LNCaP clone FGC (cell line): ENCODE results near the gene MLH3.

ENCODE experiments used
- DNase-seq: peaks from one replicate; pipeline ENCODE4 v3.0.0-alpha.2; 2011; ENCODE audit warnings: low read depth
- H3K4me3 ChIP-seq: 2 replicates; pipeline ENCODE4 v1.5.1; 2011; ENCODE audit warnings: mild to moderate bottlenecking, low read depth, low read length, control low read depth
- TF ChIP-seq, protein P1 (sequence below): IDR thresholded peaks from 2 replicates; pipeline ENCODE4 v1.5.1; 2012; ENCODE audit warnings: mild to moderate bottlenecking; ENCODE audit not compliant: control insufficient read depth, insufficient read depth; ENCODE audit errors: extremely low read depth

Gene MLH3

DNA sequence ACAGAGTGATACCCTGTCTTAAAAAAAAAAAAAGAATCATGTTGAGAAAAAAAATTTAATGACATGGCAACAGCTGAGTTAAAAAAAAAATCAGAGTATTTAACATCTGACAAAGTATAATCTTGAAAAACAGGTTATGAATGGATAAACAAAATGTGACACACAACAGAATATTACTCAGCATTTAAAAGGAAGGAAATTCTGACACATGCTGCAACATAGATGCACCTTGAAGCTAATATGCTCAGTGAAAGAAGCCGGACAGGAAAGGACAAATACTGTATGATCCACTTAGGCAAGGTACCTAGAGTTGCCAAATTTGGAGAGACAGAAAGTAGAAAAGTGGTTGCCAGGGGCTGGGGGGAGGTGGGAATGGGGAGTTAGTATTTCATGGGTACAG, 67.9 kb downstream of the MLH3 start:
- DNase-seq = peak; percentile 50
- H3K4me3 ChIP-seq = no peak overlapping the region
- TF ChIP-seq, protein P1, sequence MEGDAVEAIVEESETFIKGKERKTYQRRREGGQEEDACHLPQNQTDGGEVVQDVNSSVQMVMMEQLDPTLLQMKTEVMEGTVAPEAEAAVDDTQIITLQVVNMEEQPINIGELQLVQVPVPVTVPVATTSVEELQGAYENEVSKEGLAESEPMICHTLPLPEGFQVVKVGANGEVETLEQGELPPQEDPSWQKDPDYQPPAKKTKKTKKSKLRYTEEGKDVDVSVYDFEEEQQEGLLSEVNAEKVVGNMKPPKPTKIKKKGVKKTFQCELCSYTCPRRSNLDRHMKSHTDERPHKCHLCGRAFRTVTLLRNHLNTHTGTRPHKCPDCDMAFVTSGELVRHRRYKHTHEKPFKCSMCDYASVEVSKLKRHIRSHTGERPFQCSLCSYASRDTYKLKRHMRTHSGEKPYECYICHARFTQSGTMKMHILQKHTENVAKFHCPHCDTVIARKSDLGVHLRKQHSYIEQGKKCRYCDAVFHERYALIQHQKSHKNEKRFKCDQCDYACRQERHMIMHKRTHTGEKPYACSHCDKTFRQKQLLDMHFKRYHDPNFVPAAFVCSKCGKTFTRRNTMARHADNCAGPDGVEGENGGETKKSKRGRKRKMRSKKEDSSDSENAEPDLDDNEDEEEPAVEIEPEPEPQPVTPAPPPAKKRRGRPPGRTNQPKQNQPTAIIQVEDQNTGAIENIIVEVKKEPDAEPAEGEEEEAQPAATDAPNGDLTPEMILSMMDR = no peak

DNA sequence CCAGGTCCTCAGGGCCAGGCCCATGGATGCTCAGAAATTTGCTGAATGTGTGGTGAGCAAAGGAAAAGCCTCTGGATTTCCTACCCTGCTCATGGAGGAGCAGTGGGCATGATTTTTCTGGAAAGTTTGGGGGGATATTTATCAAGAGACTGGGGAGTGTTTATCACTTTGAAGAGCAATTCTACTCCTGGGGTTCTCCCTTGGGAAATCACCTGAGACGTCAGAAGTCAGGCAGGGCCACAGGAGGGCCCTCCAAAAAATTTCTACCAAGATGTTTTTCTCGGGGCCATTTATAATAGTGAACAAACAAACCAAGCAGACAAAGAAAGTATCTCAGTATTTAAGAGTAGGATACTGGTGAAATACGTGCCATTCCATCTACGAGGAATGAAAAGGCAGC, 68.6 kb downstream of the MLH3 start:
- H3K4me3 ChIP-seq = no peak overlapping the region
- TF ChIP-seq, protein P1 = no peak
- no peak for DNase-seq

DNA sequence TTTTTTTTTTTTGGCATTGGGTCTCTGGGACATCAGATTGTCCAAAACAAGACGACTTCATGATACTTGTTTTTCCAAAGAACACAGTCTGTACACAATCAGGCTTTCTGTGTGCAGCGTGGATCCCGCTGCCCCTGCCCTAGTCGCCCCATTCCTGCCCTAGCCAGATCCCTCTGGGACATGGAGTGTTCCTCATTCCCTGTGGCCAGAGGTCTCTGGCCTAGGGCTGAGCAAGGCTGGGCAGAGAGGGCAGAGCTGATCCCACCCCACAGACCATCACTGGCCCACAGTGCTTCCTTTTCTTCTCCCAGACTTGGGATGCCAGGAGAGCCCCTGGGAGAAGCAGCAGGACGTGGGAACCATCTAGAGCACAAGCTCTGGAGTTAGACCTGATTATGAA, 69.4 kb downstream of the MLH3 start:
- no peak for DNase-seq
- TF ChIP-seq, protein P1 = no peak
- H3K4me3 ChIP-seq = no peak overlapping the region

DNA sequence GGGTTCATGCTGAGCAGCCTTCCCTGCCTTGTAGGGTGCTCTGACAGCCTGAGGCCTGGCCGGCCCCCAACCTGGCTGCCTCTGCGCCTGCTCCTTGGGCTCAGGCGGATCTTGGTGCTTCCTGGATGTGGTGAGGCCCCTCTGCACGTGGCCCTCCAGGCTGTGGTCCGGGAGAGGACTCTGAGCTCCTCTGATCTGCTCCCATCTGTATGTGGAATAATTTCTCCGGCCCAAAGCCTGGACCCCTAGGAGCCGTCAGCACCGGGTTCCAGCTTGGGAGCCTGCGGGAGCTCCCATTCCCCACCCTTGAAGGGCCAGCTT, 69.8 kb downstream of the MLH3 start:
- TF ChIP-seq, protein P1 = no peak
- H3K4me3 ChIP-seq = no peak overlapping the region
- no peak for DNase-seq

DNA sequence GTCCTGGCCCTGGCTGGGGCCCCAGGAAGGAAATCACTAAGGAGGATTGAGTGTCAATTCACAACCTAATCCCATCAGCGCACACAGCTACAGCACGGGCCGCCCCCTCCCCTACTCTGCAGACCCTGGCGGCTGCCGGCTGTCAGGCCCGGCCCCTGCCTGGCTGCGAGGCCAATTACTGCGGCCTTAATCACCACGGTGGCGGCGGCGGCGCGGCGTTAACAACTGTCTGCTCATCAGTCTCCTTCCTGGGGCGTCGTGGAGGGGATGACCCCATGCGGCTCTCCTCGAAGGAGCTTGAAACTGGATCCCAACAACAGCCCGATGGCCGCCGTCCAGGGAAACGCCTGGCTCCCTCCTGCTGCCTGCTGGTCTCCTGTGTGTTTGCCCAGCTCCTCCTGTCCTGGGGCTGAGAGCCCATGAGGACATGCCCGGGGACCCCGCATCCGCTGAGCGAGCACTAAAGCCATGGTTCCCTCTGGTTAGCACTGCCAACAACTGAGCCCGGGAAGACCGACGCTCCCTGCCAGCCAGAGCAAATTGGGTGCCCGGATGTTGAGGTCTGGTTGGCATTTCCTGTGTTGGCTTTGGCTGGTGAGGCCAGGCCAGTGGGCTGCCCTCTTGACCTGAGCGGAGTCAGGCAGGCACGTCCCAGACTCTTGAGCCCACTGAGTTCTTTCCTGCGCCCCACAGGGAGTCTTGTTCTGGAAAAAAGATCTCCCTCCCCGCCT, 70.4 kb downstream of the MLH3 start:
- H3K4me3 ChIP-seq = no peak overlapping the region
- TF ChIP-seq, protein P1 = no peak
- DNase-seq = no peak

DNA sequence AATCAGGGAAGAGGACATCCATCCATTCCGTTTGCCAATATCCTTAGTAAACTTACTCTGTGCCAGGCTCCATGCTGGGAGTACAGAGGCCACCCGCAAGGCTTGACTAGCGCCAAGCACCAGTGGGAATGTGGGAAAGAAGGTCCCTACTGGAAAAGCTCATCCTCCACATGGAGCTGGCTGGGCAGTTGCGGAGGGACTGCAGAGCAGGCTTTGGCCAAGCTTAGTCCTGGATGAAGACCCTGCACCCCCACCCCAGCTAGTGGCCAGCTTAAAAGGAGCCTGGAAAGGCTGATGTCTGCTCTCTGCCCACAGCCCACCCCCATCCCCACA, 70.9 kb downstream of the MLH3 start:
- TF ChIP-seq, protein P1 = no peak
- DNase-seq = no peak
- H3K4me3 ChIP-seq = no peak overlapping the region
